PC-3 (cell line): ENCODE results near the gene CNN3.

ENCODE experiments used
- EZH2 ChIP-seq: fragments of 300-600 bp; sonication (generic); IDR thresholded peaks from one replicate; pipeline ENCODE4 v1.6.1; 2017; ENCODE audit warnings: antibody characterized with exemption, mild to moderate bottlenecking, low read length; ENCODE audit not compliant: unreplicated experiment
- EZH2phosphoT487 ChIP-seq: fragments of 300-600 bp; sonication (generic); IDR thresholded peaks from 2 replicates; pipeline ENCODE4 v1.6.1; 2018; ENCODE audit warnings: mild to moderate bottlenecking, antibody characterized with exemption, low read length, borderline replicate concordance
- TF ChIP-seq, protein P1 (sequence below): fragments of 300-600 bp; sonication (generic); conservative IDR thresholded peaks from 2 replicates; pipeline ENCODE4 v1.5.1; 2017; ENCODE audit warnings: antibody characterized with exemption, low read depth, mild to moderate bottlenecking, low read length

DNA sequence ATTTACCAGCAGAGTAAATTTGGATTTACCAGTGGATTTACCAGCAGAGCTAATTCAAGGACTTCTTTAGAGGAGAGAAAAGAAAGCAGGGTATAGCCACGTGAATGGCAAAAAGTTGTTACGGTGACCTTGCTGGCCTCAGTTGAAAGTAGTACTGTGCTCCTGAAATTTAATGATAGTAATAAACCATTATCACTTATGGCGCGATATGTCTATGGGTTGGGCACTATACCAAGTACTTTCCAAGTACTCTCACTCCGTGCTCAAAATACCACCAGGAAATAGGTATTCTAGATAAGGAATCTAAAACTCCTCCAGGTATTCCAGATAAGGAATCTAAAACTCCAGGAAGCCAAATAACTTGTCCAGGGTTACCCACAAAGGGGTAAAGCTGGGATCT, 70.9 kb downstream of the CNN3 start:
- no peak for TF ChIP-seq EZH2phosphoT487
- TF ChIP-seq, protein P1, sequence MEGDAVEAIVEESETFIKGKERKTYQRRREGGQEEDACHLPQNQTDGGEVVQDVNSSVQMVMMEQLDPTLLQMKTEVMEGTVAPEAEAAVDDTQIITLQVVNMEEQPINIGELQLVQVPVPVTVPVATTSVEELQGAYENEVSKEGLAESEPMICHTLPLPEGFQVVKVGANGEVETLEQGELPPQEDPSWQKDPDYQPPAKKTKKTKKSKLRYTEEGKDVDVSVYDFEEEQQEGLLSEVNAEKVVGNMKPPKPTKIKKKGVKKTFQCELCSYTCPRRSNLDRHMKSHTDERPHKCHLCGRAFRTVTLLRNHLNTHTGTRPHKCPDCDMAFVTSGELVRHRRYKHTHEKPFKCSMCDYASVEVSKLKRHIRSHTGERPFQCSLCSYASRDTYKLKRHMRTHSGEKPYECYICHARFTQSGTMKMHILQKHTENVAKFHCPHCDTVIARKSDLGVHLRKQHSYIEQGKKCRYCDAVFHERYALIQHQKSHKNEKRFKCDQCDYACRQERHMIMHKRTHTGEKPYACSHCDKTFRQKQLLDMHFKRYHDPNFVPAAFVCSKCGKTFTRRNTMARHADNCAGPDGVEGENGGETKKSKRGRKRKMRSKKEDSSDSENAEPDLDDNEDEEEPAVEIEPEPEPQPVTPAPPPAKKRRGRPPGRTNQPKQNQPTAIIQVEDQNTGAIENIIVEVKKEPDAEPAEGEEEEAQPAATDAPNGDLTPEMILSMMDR, result no peak
- TF ChIP-seq EZH2, result no peak
